Measurements from ENCODE around the gene PRKCD. TPM values are rescaled to one million over a fixed set of nuclear protein-coding genes. Genes with fewer than 3 reads are reported as not detected.

Gene PRKCD
- total RNA-seq, 6 donors from 2014 or later = 57.7 to 116 (median 67.9) TPM

GRCh38 chr3:53164911-53165310, 3.9 kb downstream of the PRKCD start:
- no peak overlapping the region for H3K4me3 ChIP-seq
- no peak for DNase-seq
- ATAC-seq (ENCODE audit: low FRiP score in 2 of 2) = no peak
- H3K27ac ChIP-seq = peak overlapping the region; percentile 26 to 96 (median 63)
- no peaks in the 10 kb centered on the region for H3K27me3 ChIP-seq
- TF ChIP-seq CTCF (IDR thresholded peaks at IDR 0.05) = no peak
- no peak for TF ChIP-seq POLR2A (IDR thresholded peaks at IDR 0.05)
- no peak for TF ChIP-seq POLR2AphosphoS5 (IDR thresholded peaks at IDR 0.05)
- no peak for TF ChIP-seq EP300 (IDR thresholded peaks at IDR 0.05)
- WGBS, 2 donors = 43 to 59% methylated on average over 7 to 9 of the region's 9 CpGs
- peaks cover 56 to 88% (median 71%) of the 10 kb centered on the region in 4 donors for H3K4me1 ChIP-seq
- H3K9me3 ChIP-seq = no peaks in the 10 kb centered on the region
- H3K36me3 ChIP-seq = peaks cover 0 to 5% (median 0%) of the 10 kb centered on the region in 4 donors

GRCh38 chr3:53166206-53166605, 5.2 kb downstream of the PRKCD start:
- 73% methylated on average over 4 of the region's 4 CpGs; no CpG with 5 or more reads in 1 of the 2 donors for WGBS, 2 donors
- ATAC-seq (ENCODE audit: low FRiP score in 2 of 2) (no peak), DNase-seq (no peak)
- no peak for TF ChIP-seq POLR2AphosphoS5 (IDR thresholded peaks at IDR 0.05)
- TF ChIP-seq EP300 (IDR thresholded peaks at IDR 0.05) = no peak
- no peak for TF ChIP-seq POLR2A (IDR thresholded peaks at IDR 0.05)
- TF ChIP-seq CTCF (IDR thresholded peaks at IDR 0.05) = no peak
- Histone ChIP-seq H3K27ac (peak overlapping the region; percentile 58 to 96 (median 80)), H3K4me1 (peaks cover 62 to 93% (median 76%) of the 10 kb centered on the region in 4 donors), H3K9me3 (no peaks in the 10 kb centered on the region), H3K27me3 (no peaks in the 10 kb centered on the region), H3K4me3 (no peak overlapping the region), H3K36me3 (peaks cover 0 to 5% (median 2%) of the 10 kb centered on the region in 4 donors)

GRCh38 chr3:53166781-53167291, 5.8 kb downstream of the PRKCD start:
- peak in 1 of 2 donors; percentile 90 for DNase-seq
- ATAC-seq (ENCODE audit: low FRiP score in 2 of 2) = peak; percentile 76 to 84
- Histone ChIP-seq H3K9me3 (no peaks in the 10 kb centered on the region), H3K27ac (peak overlapping the region; percentile 58 to 96 (median 80)), H3K36me3 (peaks cover 0 to 5% (median 2%) of the 10 kb centered on the region in 4 donors), H3K4me1 (peaks cover 67 to 99% (median 82%) of the 10 kb centered on the region in 4 donors), H3K27me3 (no peaks in the 10 kb centered on the region), H3K4me3 (peak overlapping the region in 1 of 4 donors; percentile 12)
- TF ChIP-seq CTCF (IDR thresholded peaks at IDR 0.05) (no peak), POLR2A (IDR thresholded peaks at IDR 0.05) (peak in 1 of 4 donors; percentile 6), POLR2AphosphoS5 (IDR thresholded peaks at IDR 0.05) (peak; percentile 47 to 58)
- WGBS, 2 donors = 28% methylated on average over 9 of the region's 9 CpGs; no CpG with 5 or more reads in 1 of the 2 donors

- Histone ChIP-seq H3K9me3 (no peaks in the 10 kb centered on the region), H3K4me3 (peak overlapping the region in 1 of 4 donors; percentile 12), H3K36me3 (peaks cover 0 to 5% (median 2%) of the 10 kb centered on the region in 4 donors), H3K27ac (peak overlapping the region; percentile 58 to 96 (median 73)), H3K27me3 (no peaks in the 10 kb centered on the region), H3K4me1 (peaks cover 67 to 98% (median 86%) of the 10 kb centered on the region in 4 donors)
- 56 to 80% methylated on average over 7 of the region's 7 CpGs for WGBS, 2 donors
- ATAC-seq (ENCODE audit: low FRiP score in 2 of 2) = no peak
- no peak for TF ChIP-seq POLR2AphosphoS5 (IDR thresholded peaks at IDR 0.05)
- TF ChIP-seq EP300 (IDR thresholded peaks at IDR 0.05) = no peak
- no peak for TF ChIP-seq POLR2A (IDR thresholded peaks at IDR 0.05)
- no peak for TF ChIP-seq CTCF (IDR thresholded peaks at IDR 0.05)
- no peak for DNase-seq
These were observed 6.6 kb downstream of the PRKCD start for GRCh38 chr3:53167418-53168174.

All from upper lobe of left lung (tissue), 6 donors.